HG03457 (cell line): ENCODE data around the gene LILRA5.
"Not testable (repeated sequence)": the region's sequence is repeated elsewhere in the genome, so short reads cannot be mapped to it uniquely, and the experiment has no call there.

Experiments used
- ATAC-seq: cut with Tn5 transposase; IDR thresholded peaks from one replicate; pipeline ENCODE4 v1.9.1; 2021; ENCODE audit warnings: moderate number of reproducible peaks; ENCODE audit not compliant: unreplicated experiment

Gene LILRA5

DNA sequence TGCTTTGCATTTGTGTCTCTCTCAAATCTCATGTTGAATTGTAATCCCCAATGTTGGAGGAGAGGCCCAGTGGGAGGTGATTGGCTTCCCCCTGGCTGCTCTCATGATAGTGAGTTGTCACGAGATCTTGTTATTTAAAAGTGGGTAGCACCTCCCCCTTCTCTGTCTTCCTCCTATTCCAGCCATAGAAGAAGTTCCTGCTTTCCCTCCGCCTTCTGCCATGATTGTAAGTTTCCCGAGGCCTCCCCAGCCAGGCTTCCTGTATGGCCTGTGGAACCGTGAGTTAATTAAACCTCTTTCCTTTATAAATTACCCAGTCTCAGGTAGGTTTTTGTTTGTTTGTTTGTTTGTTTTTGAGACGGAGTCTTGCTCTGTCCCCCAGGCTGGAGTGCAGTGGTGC, 22.2 kb upstream of the LILRA5 start:
- no peak for ATAC-seq

DNA sequence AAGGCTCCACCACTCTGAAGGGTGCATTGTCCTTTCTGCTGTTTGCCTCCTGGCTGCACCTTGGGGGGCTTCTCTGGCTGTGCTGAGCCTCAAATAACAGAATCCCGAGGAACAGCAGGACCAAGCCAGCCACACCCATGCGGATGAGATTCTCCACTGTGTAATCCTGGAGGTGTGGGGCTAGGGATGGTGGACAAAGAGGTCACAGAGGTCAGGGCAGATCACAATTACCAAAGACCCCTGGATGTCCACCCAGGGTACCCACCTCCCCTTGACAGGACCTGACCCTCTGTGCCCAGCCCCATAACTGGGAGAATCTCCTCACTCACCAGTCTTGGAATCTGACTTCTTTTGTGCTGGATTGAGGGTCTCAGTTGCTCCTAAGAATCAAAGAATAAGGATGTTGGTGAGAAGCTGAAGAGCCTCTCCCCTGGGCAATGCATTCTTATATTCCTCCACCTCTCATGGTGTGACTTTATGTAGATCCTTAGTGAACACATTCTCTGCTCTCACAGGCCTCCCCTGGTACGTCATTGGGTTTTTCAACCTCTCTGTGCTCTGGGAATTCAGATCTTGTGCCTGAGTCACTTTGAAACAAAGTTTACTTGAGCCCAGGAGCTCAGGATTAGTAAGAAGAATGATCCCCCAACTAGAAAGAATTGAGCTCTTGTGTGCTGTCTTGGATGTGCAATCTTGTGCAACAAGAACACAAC, 20.8 kb upstream of the LILRA5 start:
- ATAC-seq, result no peak

DNA sequence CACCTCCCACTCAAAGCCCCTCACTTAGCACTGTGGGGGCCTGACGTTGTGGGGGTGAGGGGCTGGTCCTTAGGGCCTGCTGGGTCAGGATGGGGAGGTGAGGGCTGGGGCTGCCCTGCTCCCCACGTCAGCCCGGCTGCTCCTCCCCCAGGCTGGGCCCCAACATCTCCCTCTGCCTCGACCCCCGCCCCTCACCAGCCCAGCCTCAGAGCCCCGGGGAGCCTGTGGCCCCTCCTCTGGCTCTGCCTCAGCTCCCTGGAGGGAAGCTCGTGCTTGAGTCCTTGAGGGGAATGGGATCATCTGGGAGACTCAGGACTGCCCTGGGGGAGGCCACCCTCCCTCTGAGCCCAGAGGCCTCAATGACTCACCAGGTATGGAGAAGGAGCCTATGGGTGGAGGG, 19.2 kb upstream of the LILRA5 start:
- no peak for ATAC-seq

DNA sequence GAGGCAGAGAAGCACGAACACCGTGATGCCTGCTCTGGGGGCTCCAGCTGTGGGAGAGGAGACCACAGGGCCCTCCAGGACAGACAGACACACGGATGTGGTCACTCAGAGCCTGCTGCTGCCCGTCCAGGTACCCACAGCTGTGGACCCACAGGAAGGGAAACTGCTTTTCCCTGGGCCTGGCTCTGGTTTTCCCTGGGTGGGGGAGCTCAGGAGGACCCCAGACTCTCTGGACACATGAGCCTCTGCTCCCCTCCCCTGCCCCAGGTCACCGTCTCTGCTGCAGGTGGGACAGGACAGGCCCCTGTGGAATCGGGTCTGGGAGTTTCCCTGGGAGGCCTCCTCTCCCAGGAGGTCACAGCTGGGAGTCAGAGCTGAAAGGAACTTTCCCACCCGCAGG, 18.7 kb upstream of the LILRA5 start:
- no peak for ATAC-seq

DNA sequence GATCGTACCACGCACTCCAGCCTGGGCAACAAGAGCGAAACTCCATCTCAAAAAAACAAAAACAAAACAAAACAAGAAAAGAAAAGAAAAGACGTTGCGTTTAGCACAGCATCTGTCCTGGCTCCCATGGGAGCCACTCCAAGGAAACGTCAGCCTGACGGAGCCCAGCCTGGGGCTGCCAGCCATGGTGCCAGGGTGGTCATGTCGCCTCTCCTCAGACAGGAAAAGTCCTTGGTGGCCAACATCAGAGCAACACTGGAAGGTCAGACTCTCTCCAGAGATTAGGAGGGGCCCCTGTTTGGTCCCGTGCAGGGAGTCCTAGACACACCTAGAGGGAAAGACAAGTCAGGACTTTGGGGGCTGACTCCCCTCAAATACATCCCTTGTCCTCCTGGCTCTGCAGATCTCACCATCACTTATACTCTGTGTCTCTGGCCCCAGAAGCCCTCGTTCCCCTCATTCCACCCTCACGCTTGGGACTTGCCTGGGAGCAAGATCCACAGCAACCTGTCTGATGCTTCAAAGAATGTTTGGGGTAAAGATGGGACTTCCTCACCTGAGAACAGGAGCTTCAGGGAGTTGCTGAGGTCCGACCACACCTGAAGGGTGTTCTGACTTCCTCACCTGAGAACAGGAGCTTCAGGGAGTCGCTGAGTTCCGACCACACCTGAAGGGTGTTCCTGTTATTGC, 16.7 kb upstream of the LILRA5 start:
- ATAC-seq, result no peak

DNA sequence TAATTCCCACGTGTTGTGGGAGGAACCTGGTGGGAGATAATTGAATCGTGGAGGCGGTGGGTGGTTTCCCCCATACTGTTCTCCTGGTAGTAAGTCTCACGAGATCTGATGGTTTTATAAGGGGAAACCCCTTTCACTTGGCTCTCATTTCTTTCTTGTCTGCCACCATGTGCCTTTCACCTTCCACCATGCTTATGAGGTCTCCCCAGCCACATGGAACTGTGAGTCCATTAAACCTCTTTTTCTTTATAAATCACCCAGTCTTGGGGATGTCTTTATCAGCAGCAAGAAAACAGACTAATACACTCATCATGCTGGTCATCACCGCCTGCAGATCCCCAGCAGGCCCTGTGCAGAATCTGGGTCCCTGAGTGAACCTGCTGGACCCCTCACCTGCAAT, 15.8 kb upstream of the LILRA5 start:
- not testable (repeated sequence) for ATAC-seq

DNA sequence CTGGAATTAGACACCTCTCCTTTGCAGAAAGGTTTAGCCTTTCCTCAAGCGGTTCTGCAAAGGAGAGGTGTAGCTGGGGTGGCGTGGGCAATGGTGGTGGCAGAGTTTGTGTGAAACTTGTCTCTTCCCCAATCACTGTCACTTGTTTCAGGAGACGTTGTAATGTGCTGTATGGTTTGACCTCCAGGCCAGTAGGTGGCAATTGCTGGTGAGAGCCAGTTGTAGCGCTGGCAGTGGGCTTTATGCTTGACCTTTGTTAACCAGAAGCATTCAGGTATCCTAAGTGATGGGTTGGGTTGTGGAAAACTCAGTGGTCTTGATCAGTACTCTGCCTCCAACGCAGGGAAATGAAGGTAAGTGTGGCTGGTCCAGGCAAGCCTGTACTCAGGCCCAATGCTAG, 12.7 kb upstream of the LILRA5 start:
- no peak for ATAC-seq

DNA sequence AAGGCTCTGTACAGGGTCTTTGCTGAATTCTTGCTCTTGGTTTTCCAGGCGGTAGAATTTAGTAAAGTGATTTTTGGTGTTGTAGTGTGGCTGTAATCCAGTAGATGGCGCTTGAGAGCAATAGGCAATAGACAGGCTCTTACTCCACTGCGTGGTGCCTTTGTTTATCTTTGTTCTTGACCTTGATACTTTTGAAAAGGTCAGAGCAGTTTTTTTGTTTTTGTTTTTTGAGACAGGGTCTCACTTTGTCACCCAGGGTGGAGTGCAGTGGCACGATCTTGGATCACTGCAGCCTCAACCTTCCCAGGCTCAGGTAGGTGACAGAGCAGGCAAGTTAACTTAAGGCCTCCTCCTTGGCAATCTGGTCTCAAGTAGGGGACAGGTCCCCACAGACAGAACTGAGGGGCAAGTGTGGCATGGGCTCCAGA, 12.2 kb upstream of the LILRA5 start:
- ATAC-seq, result no peak

DNA sequence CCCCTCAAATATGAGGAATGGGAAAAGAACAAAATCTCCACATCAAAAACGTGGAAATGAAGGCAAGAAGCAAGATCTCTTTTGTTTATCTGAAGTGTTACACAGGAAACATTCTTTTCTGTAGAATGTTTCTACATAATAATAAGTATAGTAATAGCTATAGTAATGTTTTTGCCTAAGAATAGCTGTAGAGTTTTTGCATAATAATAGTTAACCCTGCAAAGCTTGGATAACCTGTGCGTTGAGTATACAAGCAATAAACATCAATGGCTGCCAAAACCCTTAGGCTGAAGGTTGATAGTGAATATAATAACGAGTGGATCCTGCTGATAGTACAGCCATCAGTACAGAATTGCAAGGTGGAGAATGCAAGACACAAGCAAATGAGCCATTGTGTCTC, 11.1 kb upstream of the LILRA5 start:
- no peak for ATAC-seq

DNA sequence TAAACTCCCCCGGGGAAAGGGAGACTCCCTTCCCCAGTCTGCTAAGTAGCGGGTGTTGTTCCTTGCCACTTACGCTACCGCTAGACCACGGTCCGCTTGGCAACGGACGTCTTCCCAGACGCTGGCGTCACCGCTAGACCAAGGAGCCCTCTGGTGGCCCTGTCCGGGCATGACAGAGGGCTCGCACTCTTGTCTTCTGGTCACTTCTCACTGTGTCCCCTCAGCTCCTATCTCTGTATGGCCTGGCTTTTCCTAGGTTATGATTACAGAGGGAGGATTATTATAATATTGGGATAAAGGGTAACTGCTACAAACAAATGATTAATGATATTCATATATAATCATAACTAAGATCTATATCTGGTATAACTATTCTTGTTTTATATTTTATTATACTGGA, 10.0 kb upstream of the LILRA5 start:
- ATAC-seq, result not testable (repeated sequence)

DNA sequence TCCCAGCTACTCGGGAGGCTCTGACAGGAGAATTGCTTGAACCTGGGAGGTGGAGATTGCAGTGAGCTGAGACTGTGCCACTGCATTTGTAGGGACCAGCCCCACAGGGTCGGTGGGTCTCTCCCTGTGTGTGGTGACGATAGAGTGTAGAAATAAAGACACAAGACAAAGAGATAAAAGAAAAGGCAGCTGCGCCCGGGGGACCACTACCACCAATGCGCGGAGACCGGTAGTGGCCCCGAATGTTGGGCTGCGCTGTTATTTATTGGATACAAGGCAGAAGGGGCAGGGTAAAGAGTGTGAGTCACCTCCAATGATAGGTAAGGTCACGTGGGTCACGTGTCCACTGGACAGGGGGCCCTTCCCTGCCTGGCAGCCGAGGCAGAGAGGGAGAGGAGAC, 9.3 kb upstream of the LILRA5 start:
- ATAC-seq, result not testable (repeated sequence)

DNA sequence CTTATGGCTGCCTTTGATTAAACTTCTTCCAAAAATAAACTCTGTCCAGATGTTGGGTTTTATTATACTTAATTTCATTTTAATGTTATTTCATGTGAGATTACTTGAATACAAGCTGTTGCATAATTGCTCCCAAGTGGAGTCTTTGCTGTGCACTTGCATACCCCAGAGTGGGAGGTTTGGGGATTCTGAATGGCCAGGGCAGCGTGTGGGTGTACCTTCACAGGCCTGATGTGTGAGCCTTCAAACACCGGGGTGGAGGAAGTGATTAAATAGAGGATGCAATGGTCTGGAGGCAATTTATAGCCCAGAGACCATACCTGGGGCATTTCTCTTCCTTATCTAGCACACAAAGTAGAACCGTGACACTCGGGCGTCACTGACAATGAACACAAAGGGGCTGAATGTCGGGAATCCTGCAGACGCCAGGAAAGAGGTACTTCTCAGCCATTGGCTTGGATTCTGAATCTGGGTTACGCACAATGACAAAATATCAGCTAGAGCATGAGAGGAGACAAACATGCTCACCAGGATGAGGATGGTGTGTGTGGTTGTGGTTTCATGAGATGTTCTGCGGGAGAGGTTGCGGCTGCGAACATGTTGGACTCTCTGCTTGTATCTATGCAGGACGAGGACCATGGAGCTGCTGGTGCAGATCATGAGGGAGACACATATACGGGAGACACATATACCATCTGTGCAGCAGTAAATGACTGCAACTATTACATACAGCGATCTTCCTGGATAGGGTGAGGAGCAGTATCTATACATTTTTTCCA, 7.1 kb upstream of the LILRA5 start:
- no peak for ATAC-seq

DNA sequence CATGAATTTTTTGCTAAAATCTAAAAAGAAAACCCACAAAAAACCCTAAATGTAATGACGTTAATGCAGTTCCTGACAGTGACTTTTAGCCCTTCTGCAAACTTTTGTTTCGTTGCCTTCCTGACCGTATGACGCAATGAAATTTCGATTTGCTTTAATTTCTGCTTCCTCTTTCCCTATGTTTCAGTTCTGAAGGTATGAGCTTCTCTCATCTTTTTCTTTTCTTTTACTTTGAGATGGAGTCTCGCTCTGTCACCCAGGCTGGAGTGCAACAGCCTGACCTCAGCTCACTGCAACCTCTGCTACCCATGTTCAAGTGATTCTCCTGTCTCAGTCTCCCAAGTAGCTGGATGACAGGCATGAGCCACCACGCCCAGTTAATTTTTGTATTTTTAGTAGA, 6.1 kb upstream of the LILRA5 start:
- ATAC-seq, result no peak

DNA sequence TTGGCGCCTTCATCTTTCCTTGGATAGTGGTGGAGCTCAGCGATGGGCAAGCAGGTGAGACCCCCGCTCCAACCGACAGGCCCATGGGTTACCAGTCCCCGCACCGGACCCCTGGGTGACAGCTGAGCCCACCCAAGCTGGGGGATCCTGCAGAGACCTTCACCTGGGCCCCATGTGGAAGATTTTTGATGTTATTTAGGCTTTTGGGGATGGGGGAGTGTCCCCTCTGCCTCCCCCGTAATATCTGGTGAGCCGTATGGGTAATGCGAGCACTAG, 4.9 kb upstream of the LILRA5 start:
- no peak for ATAC-seq

DNA sequence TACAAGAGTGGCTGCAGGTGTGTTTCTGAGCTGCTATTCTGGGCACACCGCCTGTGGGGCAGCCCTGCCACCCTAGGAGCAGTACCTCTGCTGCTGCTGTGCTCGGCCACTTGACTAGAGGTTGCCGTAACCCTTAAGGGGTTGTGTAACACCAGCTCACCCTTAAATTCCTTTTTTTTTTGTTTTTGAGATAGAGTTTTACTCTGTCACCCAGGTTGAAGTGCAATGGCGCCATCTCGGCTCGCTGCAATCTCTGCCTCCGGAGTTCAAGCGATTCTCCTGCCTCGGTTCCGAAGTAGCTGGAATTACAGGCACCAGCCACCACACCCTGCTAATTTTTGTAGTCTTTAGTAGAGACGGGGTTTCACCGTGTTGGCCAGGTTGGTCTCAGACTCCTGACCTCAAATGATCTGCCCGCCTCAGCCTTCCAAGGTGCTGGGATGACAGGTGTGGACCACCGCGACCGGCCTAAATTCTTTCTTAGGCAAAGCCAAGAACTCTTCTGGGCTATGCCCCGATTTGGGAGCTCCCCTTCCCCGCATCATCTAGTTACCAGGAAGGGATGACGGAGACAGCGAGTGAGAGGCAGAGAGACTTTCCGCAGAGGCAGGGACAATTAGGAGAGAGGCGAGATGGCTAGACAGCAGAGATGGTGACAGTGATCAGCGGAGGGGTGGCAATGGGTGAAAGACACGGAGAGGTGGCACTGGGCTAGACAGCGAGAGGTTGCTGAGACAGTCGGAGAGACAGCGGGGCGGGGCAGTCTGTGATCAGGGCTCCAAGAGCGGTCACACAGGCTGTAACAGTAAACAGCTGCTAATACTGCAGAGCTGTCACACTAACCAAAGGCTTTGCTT, 4.4 kb upstream of the LILRA5 start:
- ATAC-seq, result no peak

DNA sequence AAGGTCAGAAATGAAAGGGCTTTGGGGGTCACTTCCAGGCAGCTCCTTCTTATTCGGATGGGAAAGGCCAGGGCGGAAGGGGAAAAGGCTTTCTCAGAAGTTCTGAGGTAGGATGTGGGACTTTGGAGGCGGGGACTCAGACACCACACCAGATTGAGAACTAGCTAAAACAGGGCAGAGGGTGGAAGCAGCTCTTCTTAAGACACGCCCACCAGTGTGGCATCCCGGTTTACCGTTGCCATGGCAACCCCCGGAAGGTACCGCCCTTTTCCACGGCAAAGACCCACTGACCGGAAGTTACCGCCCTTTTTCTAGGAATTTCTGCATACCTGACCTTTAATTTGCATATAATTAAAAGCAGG, 3.8 kb upstream of the LILRA5 start:
- ATAC-seq, result no peak

DNA sequence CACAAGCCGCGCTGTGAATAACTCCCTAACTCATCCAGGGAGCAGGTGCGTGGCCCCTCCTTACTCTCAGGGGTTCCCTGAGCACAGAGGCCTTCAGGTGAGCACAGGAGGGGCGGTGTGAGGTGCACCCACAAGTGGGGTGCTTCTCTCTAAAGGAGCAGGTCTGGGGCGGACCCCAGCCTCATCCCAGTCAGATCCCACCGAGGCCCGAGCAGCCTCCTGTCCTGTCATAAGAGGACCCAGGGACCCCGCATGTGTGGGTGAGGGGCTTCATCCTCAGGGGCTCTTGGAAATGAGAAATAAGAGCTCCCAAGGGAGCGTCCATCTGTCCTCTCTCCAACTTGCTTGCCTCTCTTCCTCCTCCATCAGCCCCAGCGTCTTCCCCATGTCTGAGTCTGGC, 3.0 kb upstream of the LILRA5 start:
- no peak for ATAC-seq

DNA sequence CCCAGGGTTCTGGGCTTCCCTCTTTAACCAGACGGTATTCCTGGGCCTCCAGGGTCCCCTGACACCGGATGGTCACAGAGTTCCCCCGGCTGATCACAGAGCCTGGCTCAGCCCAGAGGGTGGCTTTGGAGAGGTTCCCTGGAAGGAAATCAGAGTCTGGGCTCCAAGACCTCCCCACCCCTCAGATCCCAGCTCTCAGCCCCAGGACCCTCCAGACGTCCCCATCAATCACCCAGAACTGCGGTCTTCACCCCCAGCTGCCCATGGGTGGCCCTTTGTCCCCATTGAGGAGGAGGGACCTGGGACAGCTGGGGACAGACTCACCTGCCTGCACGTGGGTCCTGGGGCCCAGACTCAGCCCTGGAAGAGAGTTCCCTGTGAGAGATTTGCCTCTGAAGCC, 955 bp downstream of the LILRA5 start:
- ATAC-seq, result no peak

DNA sequence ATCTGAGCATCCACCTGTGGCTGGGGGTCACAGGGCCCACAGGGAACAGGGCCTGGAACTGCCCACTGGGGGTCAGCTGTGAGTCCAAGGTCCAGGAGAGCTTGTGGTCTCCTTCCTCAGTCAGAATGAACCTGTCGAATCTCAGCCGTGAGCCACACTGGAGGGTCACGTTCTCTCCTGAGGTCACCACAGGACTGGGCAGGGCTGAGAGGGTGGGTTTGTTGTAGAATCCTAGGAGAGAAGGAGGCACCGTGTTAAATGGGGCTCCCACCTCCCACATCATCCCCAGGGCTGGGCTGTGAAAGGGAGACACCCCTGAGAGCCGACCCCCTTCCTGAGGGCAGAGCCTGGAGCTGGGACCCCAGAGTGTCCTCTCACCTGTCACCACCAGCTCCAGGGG, 1.5 kb downstream of the LILRA5 start:
- ATAC-seq, result no peak

DNA sequence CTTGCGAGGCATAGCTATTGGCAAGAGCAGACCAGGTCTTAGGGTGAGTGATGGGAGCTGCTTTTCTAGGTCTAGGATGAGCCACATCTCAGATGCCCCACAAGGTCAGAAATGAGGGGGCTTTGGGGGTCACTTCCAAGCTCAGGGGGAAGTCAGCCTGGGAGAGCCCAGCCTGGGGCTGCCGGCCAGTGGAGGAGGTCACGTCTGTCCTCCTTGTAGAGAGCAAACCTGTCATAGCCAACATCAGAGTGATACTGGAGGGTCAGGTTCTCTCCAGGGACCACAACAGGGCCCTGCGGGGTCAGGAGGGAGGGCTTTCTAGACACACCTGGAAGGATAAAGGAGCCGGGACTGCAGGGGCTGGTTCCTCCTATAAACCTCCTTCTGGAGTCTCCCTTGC, 2.4 kb downstream of the LILRA5 start:
- ATAC-seq, result no peak

DNA sequence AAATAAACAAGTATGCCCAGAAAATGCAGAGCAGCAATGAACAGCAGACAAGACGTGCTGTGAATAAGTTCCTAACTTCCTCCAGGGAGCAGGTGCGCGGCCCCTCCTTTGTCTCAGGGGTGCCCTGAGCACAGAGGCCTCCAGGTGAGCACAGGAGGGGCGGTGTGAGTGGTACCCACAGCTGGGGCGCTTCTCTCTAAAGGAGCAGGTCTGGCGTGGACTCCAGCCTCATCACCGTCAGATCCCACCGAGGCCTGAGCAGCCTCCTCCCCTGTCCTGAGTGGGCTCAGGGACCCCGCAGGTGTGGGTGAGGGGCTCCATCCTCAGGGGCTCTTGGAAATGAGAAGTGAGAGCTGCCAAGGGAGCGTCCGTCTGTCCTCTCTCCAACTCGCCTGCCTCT, 3.2 kb downstream of the LILRA5 start:
- no peak for ATAC-seq
